Measurements from ENCODE around the gene RNFT2.
A peak's percentile ranks its signal among the peaks of the same experiment; 100 is the strongest.

RNFT2 gene

GRCh38 chr12:116838365-116838764 is 100.2 kb downstream of the RNFT2 start:
- DNase-seq: no peak

DNA sequence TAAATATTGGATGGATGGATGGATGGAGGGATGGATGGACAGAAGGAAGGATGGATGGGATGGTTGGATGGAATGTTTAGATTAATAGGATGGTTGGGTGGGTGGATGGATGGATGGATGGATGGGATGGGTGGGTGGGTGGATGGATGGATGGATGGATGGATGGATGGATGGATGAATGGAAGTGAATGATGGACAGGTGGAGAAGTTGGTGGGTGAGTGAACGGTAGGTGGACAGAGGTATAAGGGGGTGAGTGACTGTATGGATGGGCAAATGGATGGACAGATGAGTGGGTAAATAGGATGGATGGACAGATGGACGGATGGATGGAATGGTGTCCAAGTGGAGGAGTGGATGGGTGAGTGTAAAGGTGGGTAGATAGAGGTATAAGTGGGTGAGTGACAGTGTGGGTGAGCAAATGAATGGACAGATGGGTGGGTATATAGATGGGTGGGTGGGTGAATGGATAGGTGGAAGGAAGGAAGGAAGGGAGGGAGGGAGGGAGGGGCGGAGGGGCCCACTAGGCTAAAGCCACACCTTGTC is 101.2 kb downstream of the RNFT2 start:
- no peak for DNase-seq

DNA sequence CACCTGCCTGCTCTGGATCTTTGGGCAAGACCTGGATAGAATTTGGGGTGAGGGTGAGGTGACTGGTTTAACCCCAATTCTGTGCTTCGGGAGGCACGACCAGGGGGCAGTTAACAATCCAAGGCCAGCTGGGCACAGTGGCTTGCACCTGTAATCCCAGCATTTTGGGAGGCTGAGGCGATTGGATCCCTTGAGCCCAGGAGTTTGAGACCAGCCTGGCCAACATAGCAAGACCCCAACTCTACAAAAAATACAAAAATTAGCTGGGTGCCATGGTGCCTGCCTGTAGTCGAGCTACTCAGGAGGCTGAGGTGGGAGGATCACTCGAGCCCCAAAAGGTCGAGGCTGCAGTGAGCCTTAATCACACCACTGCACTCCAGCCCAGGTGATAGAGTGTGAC is 105.0 kb downstream of the RNFT2 start:
- DNase-seq: no peak

- DNase-seq: no peak
Measured at GRCh38 chr12:116849216-116849615, 111.1 kb downstream of the RNFT2 start.

GRCh38 chr12:116852303-116852702 is 114.2 kb downstream of the RNFT2 start:
- DNase-seq: no peak

DNA sequence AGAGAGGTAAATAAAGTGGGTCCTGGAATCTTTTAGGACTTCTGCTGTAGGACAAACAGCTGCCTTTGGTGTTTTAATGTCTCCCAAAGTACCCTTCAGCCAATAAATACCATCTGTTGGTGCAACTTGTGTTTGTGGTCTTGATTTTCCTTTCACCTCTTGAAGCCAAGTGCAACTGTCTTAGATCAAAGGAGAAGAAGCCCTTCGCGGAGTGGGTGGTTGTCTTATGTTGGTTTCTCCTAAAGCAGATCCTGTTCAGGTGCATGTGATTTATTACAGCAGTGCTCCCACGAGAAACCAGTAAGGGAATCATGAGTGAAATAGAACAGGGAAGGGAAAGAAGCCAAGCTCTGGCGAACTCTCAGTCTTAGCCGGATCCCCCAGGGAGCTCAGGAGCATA is 115.4 kb downstream of the RNFT2 start:
- DNase-seq: no peak

GRCh38 chr12:116855744-116856470 is 117.8 kb downstream of the RNFT2 start:
- DNase-seq: no peak

GRCh38 chr12:116856729-116857128 is 118.6 kb downstream of the RNFT2 start:
- DNase-seq: no peak

- DNase-seq: no peak
Measured at GRCh38 chr12:116859079-116859478, 121.0 kb downstream of the RNFT2 start.

DNA sequence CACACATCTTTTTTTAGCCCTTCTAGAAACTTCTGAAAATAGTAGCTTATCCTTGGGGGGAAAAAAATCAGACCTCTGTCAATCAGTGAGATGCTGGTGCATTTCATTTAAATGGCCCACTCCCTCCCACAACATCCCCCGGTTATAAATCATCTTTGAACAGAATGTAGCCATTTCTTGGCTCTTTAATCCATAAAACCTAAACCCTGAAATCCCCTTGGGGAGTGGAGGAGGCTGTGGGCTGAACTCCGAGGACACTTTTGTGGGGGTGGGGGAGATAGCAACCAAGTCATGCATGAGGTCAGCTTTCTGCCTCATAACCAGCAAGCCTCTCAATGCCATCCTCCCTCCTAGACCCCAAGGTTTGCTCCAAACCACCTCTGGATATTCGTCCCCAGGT is 122.1 kb downstream of the RNFT2 start:
- DNase-seq: no peak

DNA sequence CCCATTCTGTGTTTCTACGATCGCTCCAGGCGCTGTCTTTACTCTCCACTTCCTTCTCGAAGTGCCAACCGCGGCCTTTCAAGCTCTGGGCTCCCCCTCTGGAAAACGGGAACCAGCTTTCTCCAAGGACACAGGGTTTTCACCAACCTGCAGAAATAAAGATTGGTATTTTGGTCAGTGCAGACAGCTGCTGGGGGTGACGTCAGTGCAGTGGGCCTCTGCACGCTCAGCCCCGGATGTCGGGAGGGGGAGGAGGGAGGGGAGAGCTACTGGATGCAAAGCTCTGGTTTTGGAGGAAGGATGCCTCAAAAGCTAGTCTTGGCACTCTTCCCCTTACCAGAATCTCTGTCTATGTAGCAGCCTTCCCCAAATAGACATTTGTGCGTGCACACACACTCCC is 123.2 kb downstream of the RNFT2 start:
- no peak for DNase-seq

GRCh38 chr12:116862167-116862566 is 124.1 kb downstream of the RNFT2 start:
- DNase-seq: no peak

- no peak for DNase-seq
Measured at GRCh38 chr12:116863275-116863767, 125.2 kb downstream of the RNFT2 start.

- DNase-seq: no peak
Measured at GRCh38 chr12:116864371-116865160, 126.5 kb downstream of the RNFT2 start.

- DNase-seq: no peak
Measured at GRCh38 chr12:116867523-116867922, 129.4 kb downstream of the RNFT2 start.

GRCh38 chr12:116870306-116870705 is 132.2 kb downstream of the RNFT2 start:
- DNase-seq: no peak

GRCh38 chr12:116874324-116874995 is 136.3 kb downstream of the RNFT2 start:
- no peak for DNase-seq

- DNase-seq: peak; percentile 56
Measured at GRCh38 chr12:116876151-116876869, 138.2 kb downstream of the RNFT2 start.

GRCh38 chr12:116878567-116879508 is 140.7 kb downstream of the RNFT2 start:
- DNase-seq: no peak

GRCh38 chr12:116879509-116880212 is 141.5 kb downstream of the RNFT2 start:
- DNase-seq: no peak
